ENCODE measurements around the gene SOX5.

Gene SOX5

GRCh38 chr12:23631786-23632377 is 317.6 kb downstream of the SOX5 start:
- H3K18ac ChIP-seq (ENCODE audit: low read depth in 1 of 2, low read length in 2 of 2): no peak overlapping the region
- H3K14ac ChIP-seq (ENCODE audit: low read length in 2 of 2): no peak overlapping the region
- H3K23ac ChIP-seq (ENCODE audit: low read length in 2 of 2): no peak overlapping the region
- H3K36me3 ChIP-seq (ENCODE audit: control insufficient read depth in 1 of 2, insufficient read depth in 2 of 2, low read depth in 1 of 2, low read length in 2 of 2): no peaks in the 10 kb centered on the region
- H2BK15ac ChIP-seq (ENCODE audit: low read depth, poor library complexity, severe bottlenecking): no peak overlapping the region
- H3K27me3 ChIP-seq (ENCODE audit: control insufficient read depth in 1 of 2, insufficient read depth in 1 of 2, low read length in 2 of 2): no peaks in the 10 kb centered on the region
- no peaks in the 10 kb centered on the region for H3K4me1 ChIP-seq (ENCODE audit: control insufficient read depth, insufficient read depth, low read depth, low read length)
- DNase-seq: no peak
- no peak overlapping the region for H3K9ac ChIP-seq (ENCODE audit: low read length)
- H2AK5ac ChIP-seq (ENCODE audit: low read length, severe bottlenecking): no peak overlapping the region
- H3K27ac ChIP-seq (ENCODE audit: low read length, poor library complexity, severe bottlenecking): no peak overlapping the region
- no peak overlapping the region for H2AFZ ChIP-seq (ENCODE audit: low read depth, low read length)
- no peak overlapping the region for H3K4ac ChIP-seq (ENCODE audit: low read depth in 1 of 2, low read length in 2 of 2)
- H2BK12ac ChIP-seq (ENCODE audit: low read length in 2 of 2): no peak overlapping the region
- WGBS: 64% methylated on average over 2 of the region's 4 CpGs
- H3K4me2 ChIP-seq (ENCODE audit: low read length, poor library complexity, severe bottlenecking): no peak overlapping the region
- no peak overlapping the region for H3K4me3 ChIP-seq (ENCODE audit: insufficient read depth in 1 of 2, low read depth in 1 of 2, low read length in 2 of 2)
- H2BK120ac ChIP-seq (ENCODE audit: low read depth, low read length): no peak overlapping the region
- no peak overlapping the region for H4K91ac ChIP-seq (ENCODE audit: low read length)
- H4K8ac ChIP-seq (ENCODE audit: low read length): no peak overlapping the region
- no peak overlapping the region for H2BK5ac ChIP-seq (ENCODE audit: low read depth, low read length, poor library complexity, severe bottlenecking)
- no peaks in the 10 kb centered on the region for H3K79me1 ChIP-seq (replicated peaks; ENCODE audit: low read length, poor library complexity, severe bottlenecking)
- no peaks in the 10 kb centered on the region for H3K9me3 ChIP-seq (ENCODE audit: control insufficient read depth, low read length)

GRCh38 chr12:23630524-23630923 is 318.9 kb downstream of the SOX5 start:
- Histone ChIP-seq H3K14ac (ENCODE audit: low read length in 2 of 2) (no peak overlapping the region), H3K27me3 (ENCODE audit: control insufficient read depth in 1 of 2, insufficient read depth in 1 of 2, low read length in 2 of 2) (no peaks in the 10 kb centered on the region), H3K18ac (ENCODE audit: low read depth in 1 of 2, low read length in 2 of 2) (no peak overlapping the region), H2BK12ac (ENCODE audit: low read length in 2 of 2) (no peak overlapping the region), H3K9me3 (ENCODE audit: control insufficient read depth, low read length) (no peaks in the 10 kb centered on the region), H2AFZ (ENCODE audit: low read depth, low read length) (no peak overlapping the region), H3K9ac (ENCODE audit: low read length) (no peak overlapping the region), H3K4me3 (ENCODE audit: insufficient read depth in 1 of 2, low read depth in 1 of 2, low read length in 2 of 2) (no peak overlapping the region), H3K79me1 (replicated peaks; ENCODE audit: low read length, poor library complexity, severe bottlenecking) (no peaks in the 10 kb centered on the region), H3K4me1 (ENCODE audit: control insufficient read depth, insufficient read depth, low read depth, low read length) (no peaks in the 10 kb centered on the region), H4K91ac (ENCODE audit: low read length) (no peak overlapping the region), H3K36me3 (ENCODE audit: control insufficient read depth in 1 of 2, insufficient read depth in 2 of 2, low read depth in 1 of 2, low read length in 2 of 2) (no peaks in the 10 kb centered on the region), H2BK5ac (ENCODE audit: low read depth, low read length, poor library complexity, severe bottlenecking) (no peak overlapping the region), H2BK120ac (ENCODE audit: low read depth, low read length) (no peak overlapping the region), H2AK5ac (ENCODE audit: low read length, severe bottlenecking) (no peak overlapping the region), H3K4me2 (ENCODE audit: low read length, poor library complexity, severe bottlenecking) (no peak overlapping the region), H3K4ac (ENCODE audit: low read depth in 1 of 2, low read length in 2 of 2) (no peak overlapping the region), H3K23ac (ENCODE audit: low read length in 2 of 2) (no peak overlapping the region), H2BK15ac (ENCODE audit: low read depth, poor library complexity, severe bottlenecking) (no peak overlapping the region), H4K8ac (ENCODE audit: low read length) (no peak overlapping the region), H3K27ac (ENCODE audit: low read length, poor library complexity, severe bottlenecking) (no peak overlapping the region)
- no peak for DNase-seq

- no peaks in the 10 kb centered on the region for H3K36me3 ChIP-seq (ENCODE audit: control insufficient read depth in 1 of 2, insufficient read depth in 2 of 2, low read depth in 1 of 2, low read length in 2 of 2)
- no peak overlapping the region for H4K91ac ChIP-seq (ENCODE audit: low read length)
- H2BK5ac ChIP-seq (ENCODE audit: low read depth, low read length, poor library complexity, severe bottlenecking): no peak overlapping the region
- no peak overlapping the region for H2AFZ ChIP-seq (ENCODE audit: low read depth, low read length)
- H3K79me1 ChIP-seq (replicated peaks; ENCODE audit: low read length, poor library complexity, severe bottlenecking): no peaks in the 10 kb centered on the region
- no peak overlapping the region for H2BK120ac ChIP-seq (ENCODE audit: low read depth, low read length)
- H3K14ac ChIP-seq (ENCODE audit: low read length in 2 of 2): no peak overlapping the region
- no peak overlapping the region for H2BK12ac ChIP-seq (ENCODE audit: low read length in 2 of 2)
- no peak overlapping the region for H2BK15ac ChIP-seq (ENCODE audit: low read depth, poor library complexity, severe bottlenecking)
- no peak overlapping the region for H3K27ac ChIP-seq (ENCODE audit: low read length, poor library complexity, severe bottlenecking)
- H3K23ac ChIP-seq (ENCODE audit: low read length in 2 of 2): no peak overlapping the region
- H3K4ac ChIP-seq (ENCODE audit: low read depth in 1 of 2, low read length in 2 of 2): no peak overlapping the region
- WGBS: over 99% methylated on average over 2 of the region's 3 CpGs
- H3K27me3 ChIP-seq (ENCODE audit: control insufficient read depth in 1 of 2, insufficient read depth in 1 of 2, low read length in 2 of 2): no peaks in the 10 kb centered on the region
- DNase-seq: no peak
- no peak overlapping the region for H2AK5ac ChIP-seq (ENCODE audit: low read length, severe bottlenecking)
- H3K4me1 ChIP-seq (ENCODE audit: control insufficient read depth, insufficient read depth, low read depth, low read length): no peaks in the 10 kb centered on the region
- H4K8ac ChIP-seq (ENCODE audit: low read length): no peak overlapping the region
- peaks cover 6% of the 10 kb centered on the region for H3K9me3 ChIP-seq (ENCODE audit: control insufficient read depth, low read length)
- H3K9ac ChIP-seq (ENCODE audit: low read length): no peak overlapping the region
- no peak overlapping the region for H3K4me2 ChIP-seq (ENCODE audit: low read length, poor library complexity, severe bottlenecking)
- H3K18ac ChIP-seq (ENCODE audit: low read depth in 1 of 2, low read length in 2 of 2): no peak overlapping the region
- no peak overlapping the region for H3K4me3 ChIP-seq (ENCODE audit: insufficient read depth in 1 of 2, low read depth in 1 of 2, low read length in 2 of 2)
Measured at GRCh38 chr12:23628806-23629205, 320.7 kb downstream of the SOX5 start.

- H3K79me1 ChIP-seq (replicated peaks; ENCODE audit: low read length, poor library complexity, severe bottlenecking): no peaks in the 10 kb centered on the region
- no peak for DNase-seq
- no peak overlapping the region for H2BK12ac ChIP-seq (ENCODE audit: low read length in 2 of 2)
Measured at GRCh38 chr12:23626791-23627190, 322.7 kb downstream of the SOX5 start.

More at GRCh38 chr12:23626791-23627190, 322.7 kb downstream of the SOX5 start:
- no peak overlapping the region for H2BK15ac ChIP-seq (ENCODE audit: low read depth, poor library complexity, severe bottlenecking)
- H4K91ac ChIP-seq (ENCODE audit: low read length): no peak overlapping the region
- no CpG with 5 or more reads among the region's 3 CpGs for WGBS
- H3K27ac ChIP-seq (ENCODE audit: low read length, poor library complexity, severe bottlenecking): no peak overlapping the region
- no peak overlapping the region for H3K4me3 ChIP-seq (ENCODE audit: insufficient read depth in 1 of 2, low read depth in 1 of 2, low read length in 2 of 2)
- no peak overlapping the region for H3K23ac ChIP-seq (ENCODE audit: low read length in 2 of 2)
- no peak overlapping the region for H3K18ac ChIP-seq (ENCODE audit: low read depth in 1 of 2, low read length in 2 of 2)
- H3K27me3 ChIP-seq (ENCODE audit: control insufficient read depth in 1 of 2, insufficient read depth in 1 of 2, low read length in 2 of 2): no peaks in the 10 kb centered on the region
- no peak overlapping the region for H4K8ac ChIP-seq (ENCODE audit: low read length)
- H3K4ac ChIP-seq (ENCODE audit: low read depth in 1 of 2, low read length in 2 of 2): no peak overlapping the region
- H2AK5ac ChIP-seq (ENCODE audit: low read length, severe bottlenecking): no peak overlapping the region
- H3K4me2 ChIP-seq (ENCODE audit: low read length, poor library complexity, severe bottlenecking): no peak overlapping the region
- no peak overlapping the region for H2AFZ ChIP-seq (ENCODE audit: low read depth, low read length)
- H3K4me1 ChIP-seq (ENCODE audit: control insufficient read depth, insufficient read depth, low read depth, low read length): no peaks in the 10 kb centered on the region
- H3K9me3 ChIP-seq (ENCODE audit: control insufficient read depth, low read length): peaks cover 6% of the 10 kb centered on the region
- no peak overlapping the region for H3K9ac ChIP-seq (ENCODE audit: low read length)
- H3K36me3 ChIP-seq (ENCODE audit: control insufficient read depth in 1 of 2, insufficient read depth in 2 of 2, low read depth in 1 of 2, low read length in 2 of 2): no peaks in the 10 kb centered on the region
- H3K14ac ChIP-seq (ENCODE audit: low read length in 2 of 2): no peak overlapping the region
- no peak overlapping the region for H2BK120ac ChIP-seq (ENCODE audit: low read depth, low read length)
- no peak overlapping the region for H2BK5ac ChIP-seq (ENCODE audit: low read depth, low read length, poor library complexity, severe bottlenecking)
